Measurements from ENCODE around the gene HECTD1. TPM values are rescaled to one million over a fixed set of nuclear protein-coding genes. Genes with fewer than 3 reads are reported as not detected.

Gene HECTD1
- total RNA-seq, 2 experiments from 2014 or later: 90.3 to 126 TPM

DNA sequence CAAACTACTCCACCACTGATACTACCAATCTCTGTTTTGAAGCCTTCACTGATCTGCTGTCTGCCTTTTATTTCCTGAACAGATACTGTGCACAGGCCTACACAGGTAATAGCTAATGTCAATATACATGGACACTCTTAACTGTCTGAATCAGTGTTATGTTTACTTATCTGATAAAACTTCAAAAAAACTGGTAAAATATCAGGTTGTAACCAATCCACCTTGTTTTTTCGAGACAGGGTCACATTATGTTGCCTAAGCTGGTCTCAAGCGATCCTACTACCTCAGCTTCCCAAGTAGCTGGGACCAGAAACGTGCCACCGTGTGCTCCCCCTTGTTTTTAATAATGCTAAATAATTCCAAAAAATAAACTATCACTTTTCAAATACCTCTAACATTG, 43.5 kb downstream of the HECTD1 start:
- H2AFZ ChIP-seq (ENCODE audit: low read length): no peak overlapping the region
- no peak overlapping the region for H3K4me2 ChIP-seq (ENCODE audit: low read length)
- H4K20me1 ChIP-seq (ENCODE audit: insufficient read depth, low read length): no peaks in the 10 kb centered on the region
- TF ChIP-seq EZH2phosphoT487 (IDR thresholded peaks at IDR 0.05; ENCODE audit: borderline replicate concordance, low read depth, low read length): no peak
- TF ChIP-seq, protein P1, sequence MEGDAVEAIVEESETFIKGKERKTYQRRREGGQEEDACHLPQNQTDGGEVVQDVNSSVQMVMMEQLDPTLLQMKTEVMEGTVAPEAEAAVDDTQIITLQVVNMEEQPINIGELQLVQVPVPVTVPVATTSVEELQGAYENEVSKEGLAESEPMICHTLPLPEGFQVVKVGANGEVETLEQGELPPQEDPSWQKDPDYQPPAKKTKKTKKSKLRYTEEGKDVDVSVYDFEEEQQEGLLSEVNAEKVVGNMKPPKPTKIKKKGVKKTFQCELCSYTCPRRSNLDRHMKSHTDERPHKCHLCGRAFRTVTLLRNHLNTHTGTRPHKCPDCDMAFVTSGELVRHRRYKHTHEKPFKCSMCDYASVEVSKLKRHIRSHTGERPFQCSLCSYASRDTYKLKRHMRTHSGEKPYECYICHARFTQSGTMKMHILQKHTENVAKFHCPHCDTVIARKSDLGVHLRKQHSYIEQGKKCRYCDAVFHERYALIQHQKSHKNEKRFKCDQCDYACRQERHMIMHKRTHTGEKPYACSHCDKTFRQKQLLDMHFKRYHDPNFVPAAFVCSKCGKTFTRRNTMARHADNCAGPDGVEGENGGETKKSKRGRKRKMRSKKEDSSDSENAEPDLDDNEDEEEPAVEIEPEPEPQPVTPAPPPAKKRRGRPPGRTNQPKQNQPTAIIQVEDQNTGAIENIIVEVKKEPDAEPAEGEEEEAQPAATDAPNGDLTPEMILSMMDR (conservative IDR thresholded peaks at IDR 0.05; ENCODE audit: low read length): no peak
- H3K36me3 ChIP-seq (ENCODE audit: insufficient read depth, low read length): peaks cover 90% of the 10 kb centered on the region
- no peaks in the 10 kb centered on the region for H3K9me3 ChIP-seq (ENCODE audit: low read length)
- H3K9me2 ChIP-seq (ENCODE audit: insufficient read depth, low read length): no peaks in the 10 kb centered on the region
- no peaks in the 10 kb centered on the region for H3K79me2 ChIP-seq (ENCODE audit: insufficient read depth, low read depth, low read length)
- CTCF ChIA-PET (ENCODE audit: unreplicated experiment): no interaction called here
- no peak overlapping the region for H3K27ac ChIP-seq (ENCODE audit: low read depth, low read length, poor library complexity, severe bottlenecking)
- intact Hi-C loops (cut with micrococcal nuclease; ENCODE audit: unreplicated experiment): no loop called here
- BruUV-seq (replicated peaks): no TSS peak
- H3K4me1 ChIP-seq (ENCODE audit: insufficient read depth, low read length, poor library complexity, severe bottlenecking): no peaks in the 10 kb centered on the region
- H3K4me3 ChIP-seq (ENCODE audit: low read depth, low read length, poor library complexity, severe bottlenecking): no peak overlapping the region
- POLR2A ChIA-PET: interaction anchor here (0.7 to 1.0 kb wide), 3 partner anchors 13 to 38 kb away, joined by 3 read pairs; no protein-coding TSS in a partner anchor
- DNase-seq (ENCODE audit: low spot score): no peak

DNA sequence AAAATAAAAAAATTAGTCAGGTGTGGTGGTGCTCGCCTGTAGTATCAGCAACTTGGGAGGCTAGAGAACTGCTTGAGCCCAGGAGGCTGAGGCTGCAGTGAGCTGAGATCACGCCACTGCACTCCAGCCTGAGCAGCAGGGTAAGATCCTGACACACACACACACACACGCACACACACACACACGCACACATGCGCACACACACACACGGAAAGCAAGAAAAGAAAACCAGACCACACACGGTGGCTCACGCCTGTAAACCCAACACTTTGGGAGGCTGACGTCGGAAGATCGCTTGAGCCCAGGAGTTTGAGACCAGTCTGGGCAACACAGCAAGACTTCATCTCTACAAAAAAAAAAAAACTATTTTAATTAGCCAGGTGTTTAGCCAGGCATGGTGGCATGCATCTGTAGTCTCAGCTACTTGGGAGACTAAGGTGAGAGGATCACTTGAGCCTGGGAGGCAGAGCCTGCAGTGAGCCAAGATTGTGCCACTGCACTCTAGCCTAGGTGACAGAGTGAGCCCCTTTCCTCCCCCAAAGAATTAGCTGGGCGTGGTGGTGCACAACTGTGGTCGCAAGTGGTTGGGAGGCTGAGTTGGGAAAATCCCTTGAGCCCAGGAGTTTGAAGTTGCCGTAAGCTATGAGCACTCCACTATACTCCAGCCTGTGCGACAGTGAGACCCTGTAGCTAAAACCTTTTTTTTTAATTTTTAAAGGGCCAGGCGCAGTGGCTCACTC, 44.5 kb downstream of the HECTD1 start:
- Histone ChIP-seq H3K36me3 (ENCODE audit: insufficient read depth, low read length) (peaks cover 93% of the 10 kb centered on the region), H3K9me2 (ENCODE audit: insufficient read depth, low read length) (no peaks in the 10 kb centered on the region), H3K4me2 (ENCODE audit: low read length) (no peak overlapping the region), H3K27ac (ENCODE audit: low read depth, low read length, poor library complexity, severe bottlenecking) (no peak overlapping the region), H3K4me3 (ENCODE audit: low read depth, low read length, poor library complexity, severe bottlenecking) (no peak overlapping the region), H4K20me1 (ENCODE audit: insufficient read depth, low read length) (no peaks in the 10 kb centered on the region), H2AFZ (ENCODE audit: low read length) (no peak overlapping the region), H3K79me2 (ENCODE audit: insufficient read depth, low read depth, low read length) (no peaks in the 10 kb centered on the region), H3K9me3 (ENCODE audit: low read length) (no peaks in the 10 kb centered on the region), H3K4me1 (ENCODE audit: insufficient read depth, low read length, poor library complexity, severe bottlenecking) (no peaks in the 10 kb centered on the region)
- POLR2A ChIA-PET: interaction anchor here (0.7 to 1.0 kb wide), 3 partner anchors 12 to 633 kb away, joined by 3 to 4 read pairs (median 3); no protein-coding TSS in a partner anchor
- TF ChIP-seq, protein P1 (conservative IDR thresholded peaks at IDR 0.05; ENCODE audit: low read length): no peak
- TF ChIP-seq EZH2phosphoT487 (IDR thresholded peaks at IDR 0.05; ENCODE audit: borderline replicate concordance, low read depth, low read length): no peak
- BruUV-seq (replicated peaks): no TSS peak
- intact Hi-C loops (cut with micrococcal nuclease; ENCODE audit: unreplicated experiment): no loop called here
- DNase-seq (ENCODE audit: low spot score): no peak
- CTCF ChIA-PET (ENCODE audit: unreplicated experiment): no interaction called here

DNA sequence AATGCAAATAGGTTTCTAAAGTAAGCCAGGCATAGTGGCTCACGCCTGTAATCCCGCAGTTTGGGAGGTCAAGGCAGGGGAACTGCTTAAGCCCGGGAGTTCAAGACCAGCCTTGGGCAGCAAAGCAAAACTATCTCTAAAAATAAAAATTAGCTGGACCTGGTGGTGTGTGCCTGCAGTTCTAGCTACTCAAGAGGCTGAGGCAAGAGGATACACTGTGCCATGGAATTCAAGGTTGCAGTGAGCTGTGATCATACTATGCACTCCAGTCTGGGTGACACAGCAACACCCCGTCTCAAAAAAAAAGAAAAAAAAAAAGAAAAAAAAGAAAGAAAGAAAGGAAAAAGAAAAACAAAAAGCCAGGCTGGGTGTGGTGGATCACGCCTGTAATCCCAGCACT, 46.3 kb downstream of the HECTD1 start:
- CTCF ChIA-PET (ENCODE audit: unreplicated experiment): no interaction called here
- intact Hi-C loops (cut with micrococcal nuclease; ENCODE audit: unreplicated experiment): no loop called here

More for the DNA sequence above, 46.3 kb downstream of the HECTD1 start:
- H3K4me2 ChIP-seq (ENCODE audit: low read length): no peak overlapping the region
- H3K4me3 ChIP-seq (ENCODE audit: low read depth, low read length, poor library complexity, severe bottlenecking): no peak overlapping the region
- no peaks in the 10 kb centered on the region for H3K9me3 ChIP-seq (ENCODE audit: low read length)
- H3K27ac ChIP-seq (ENCODE audit: low read depth, low read length, poor library complexity, severe bottlenecking): no peak overlapping the region
- no peak for DNase-seq (ENCODE audit: low spot score)
- H3K4me1 ChIP-seq (ENCODE audit: insufficient read depth, low read length, poor library complexity, severe bottlenecking): no peaks in the 10 kb centered on the region
- POLR2A ChIA-PET: interaction anchor here (0.5 to 0.7 kb wide), 2 partner anchors 110 to 1740 kb away, joined by 3 to 4 read pairs; no protein-coding TSS in a partner anchor
- H3K9me2 ChIP-seq (ENCODE audit: insufficient read depth, low read length): no peaks in the 10 kb centered on the region
- TF ChIP-seq, protein P1 (conservative IDR thresholded peaks at IDR 0.05; ENCODE audit: low read length): no peak
- no peak for TF ChIP-seq EZH2phosphoT487 (IDR thresholded peaks at IDR 0.05; ENCODE audit: borderline replicate concordance, low read depth, low read length)
- no peaks in the 10 kb centered on the region for H4K20me1 ChIP-seq (ENCODE audit: insufficient read depth, low read length)
- no TSS peak for BruUV-seq (replicated peaks)
- no peaks in the 10 kb centered on the region for H3K79me2 ChIP-seq (ENCODE audit: insufficient read depth, low read depth, low read length)
- H3K36me3 ChIP-seq (ENCODE audit: insufficient read depth, low read length): peaks cover 90% of the 10 kb centered on the region
- H2AFZ ChIP-seq (ENCODE audit: low read length): no peak overlapping the region
